ENCODE data around the gene AAK1. TPM values are rescaled to one million over a fixed set of nuclear protein-coding genes. Genes with fewer than 3 reads are reported as not detected.

The AAK1 gene
- total RNA-seq, 2 donors from 2014 or later, result 187 to 243 TPM

DNA sequence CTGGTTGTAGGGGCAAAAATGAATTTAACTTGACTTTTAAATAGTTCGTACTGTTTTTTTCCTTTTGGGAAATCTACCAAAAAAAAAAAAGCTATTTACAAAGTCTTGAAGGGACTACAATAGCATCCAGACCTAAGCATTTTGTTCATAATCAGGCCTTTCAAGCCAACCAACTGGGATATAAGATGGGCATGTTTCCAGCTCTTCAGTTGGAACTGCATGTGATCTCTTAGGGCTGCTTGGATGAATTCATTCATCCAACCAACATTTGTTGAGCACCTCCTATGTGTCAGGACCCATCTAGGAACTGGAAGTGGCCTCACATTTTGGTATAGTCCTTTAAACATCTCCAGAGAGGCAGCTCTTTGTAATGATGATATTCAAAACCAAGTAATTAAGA is 98.6 kb downstream of the AAK1 start:
- DNase-seq, result no peak
- no peaks in the 10 kb centered on the region for H3K27me3 Mint-ChIP-seq
- peak overlapping the region; percentile 4 for H3K27ac Mint-ChIP-seq
- peaks cover 8% of the 10 kb centered on the region for H3K36me3 Mint-ChIP-seq (ENCODE audit: low read depth)
- peaks cover 32% of the 10 kb centered on the region for H3K4me1 Mint-ChIP-seq
- no peak for ATAC-seq
- H3K4me3 Mint-ChIP-seq, result no peak overlapping the region
- no peaks in the 10 kb centered on the region for H3K9me3 ChIP-seq (ENCODE audit: control insufficient read depth, low read length, poor library complexity, severe bottlenecking)

DNA sequence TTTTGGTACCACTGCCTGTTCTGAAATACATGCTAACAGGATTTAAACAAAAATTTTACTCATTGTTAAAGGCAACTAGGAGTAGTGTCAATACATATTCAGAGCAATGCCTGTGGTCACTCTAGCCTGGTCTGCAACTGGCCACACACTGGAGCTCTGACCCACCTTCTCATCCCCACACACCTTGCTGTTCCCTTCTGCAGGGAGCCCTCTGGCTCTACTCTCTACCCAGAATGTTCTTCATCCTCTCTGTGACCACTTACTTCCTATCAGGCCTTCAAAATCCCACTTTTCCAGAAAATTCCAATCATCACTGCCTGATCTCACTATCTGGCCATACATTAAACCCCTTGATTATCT is 104.0 kb downstream of the AAK1 start:
- ATAC-seq (no peak), DNase-seq (no peak)
- H3K9me3 ChIP-seq (ENCODE audit: control insufficient read depth, low read length, poor library complexity, severe bottlenecking), result no peaks in the 10 kb centered on the region
- H3K27ac Mint-ChIP-seq, result peak overlapping the region; percentile 82
- H3K36me3 Mint-ChIP-seq (ENCODE audit: low read depth), result peaks cover 26% of the 10 kb centered on the region
- H3K4me1 Mint-ChIP-seq, result peaks cover 32% of the 10 kb centered on the region
- H3K27me3 Mint-ChIP-seq, result no peaks in the 10 kb centered on the region
- peak overlapping the region; percentile 28 for H3K4me3 Mint-ChIP-seq

DNA sequence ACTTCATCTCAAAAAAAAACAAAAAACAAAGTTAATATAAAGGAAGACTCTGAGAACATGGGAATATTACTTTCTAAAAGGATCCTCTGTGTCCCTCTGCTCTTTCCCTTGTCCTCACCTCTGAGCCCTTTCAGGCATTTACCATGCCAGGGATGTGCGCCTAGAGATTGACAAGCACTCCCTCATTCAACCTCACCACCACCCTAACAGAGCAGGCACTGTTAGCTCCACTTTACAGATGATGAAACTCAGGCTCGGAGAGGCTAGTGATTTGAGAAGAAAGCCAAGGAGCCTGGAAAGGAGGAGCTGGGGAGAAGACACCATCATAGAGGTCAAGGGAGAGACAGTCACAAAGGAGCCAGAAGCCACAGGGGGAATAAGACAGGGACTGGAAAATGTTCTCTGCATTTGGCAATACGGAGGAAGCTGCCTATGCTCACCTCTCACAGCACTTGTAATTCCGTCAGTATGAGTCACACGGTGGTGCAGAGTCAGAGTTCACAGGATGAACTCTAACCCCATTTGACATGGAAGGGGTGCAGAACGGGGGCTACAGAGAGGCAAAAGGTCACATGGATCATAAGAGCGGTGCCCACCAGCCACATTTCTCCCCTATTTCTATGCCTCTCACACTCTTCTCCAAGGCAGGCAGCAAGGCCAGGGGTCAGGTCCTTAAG is 104.5 kb downstream of the AAK1 start:
- peak overlapping the region; percentile 31 for H3K4me3 Mint-ChIP-seq
- H3K9me3 ChIP-seq (ENCODE audit: control insufficient read depth, low read length, poor library complexity, severe bottlenecking), result no peaks in the 10 kb centered on the region
- ATAC-seq, result no peak
- H3K4me1 Mint-ChIP-seq, result peaks cover 27% of the 10 kb centered on the region
- H3K36me3 Mint-ChIP-seq (ENCODE audit: low read depth), result peaks cover 28% of the 10 kb centered on the region
- DNase-seq, result no peak
- H3K27ac Mint-ChIP-seq, result peak overlapping the region; percentile 82
- H3K27me3 Mint-ChIP-seq, result no peaks in the 10 kb centered on the region

DNA sequence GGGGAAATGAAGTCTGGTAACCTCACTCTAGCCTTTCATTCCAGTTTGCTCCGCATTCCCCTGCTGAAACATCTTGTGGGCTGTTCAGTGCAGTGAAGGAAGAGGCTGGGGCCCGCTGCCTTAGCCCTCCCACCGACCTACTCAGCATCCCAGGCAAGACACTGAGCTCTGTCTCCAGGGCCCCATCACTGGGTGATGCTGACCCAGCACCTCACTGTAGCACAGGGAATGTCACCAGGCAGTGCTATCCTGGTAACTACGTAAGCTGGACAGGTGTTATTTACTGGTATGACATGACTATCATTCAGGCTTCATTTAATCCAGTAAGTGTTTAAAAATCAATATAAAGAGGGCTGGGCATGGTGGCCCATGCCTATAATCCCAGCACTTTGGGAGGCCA is 105.3 kb downstream of the AAK1 start:
- H3K4me1 Mint-ChIP-seq, result peaks cover 25% of the 10 kb centered on the region
- ATAC-seq (no peak), DNase-seq (no peak)
- H3K27me3 Mint-ChIP-seq, result no peaks in the 10 kb centered on the region
- H3K9me3 ChIP-seq (ENCODE audit: control insufficient read depth, low read length, poor library complexity, severe bottlenecking), result no peaks in the 10 kb centered on the region
- H3K27ac Mint-ChIP-seq, result peak overlapping the region; percentile 53
- no peak overlapping the region for H3K4me3 Mint-ChIP-seq
- peaks cover 30% of the 10 kb centered on the region for H3K36me3 Mint-ChIP-seq (ENCODE audit: low read depth)

DNA sequence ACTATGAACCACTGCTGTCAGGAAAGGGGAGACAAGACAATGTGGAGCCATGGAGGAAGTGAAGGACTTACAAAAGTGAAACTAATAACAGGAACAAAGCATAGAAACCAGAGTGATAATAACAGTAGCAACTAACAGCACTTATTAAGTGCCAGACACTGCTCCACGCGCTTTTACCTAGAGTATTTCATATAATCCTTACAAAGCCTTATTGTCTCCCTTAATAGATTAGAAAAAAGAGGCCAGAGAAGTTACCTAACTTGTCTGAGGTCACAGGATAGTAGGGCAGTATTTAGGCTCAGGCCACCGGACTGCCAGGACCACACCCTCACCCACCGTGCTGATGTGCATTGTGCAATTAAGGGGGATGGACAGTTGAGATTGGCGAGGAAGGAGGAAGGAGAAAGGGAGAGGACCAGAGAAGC is 107.7 kb downstream of the AAK1 start:
- Mint-ChIP-seq H3K36me3 (ENCODE audit: low read depth) (peaks cover 33% of the 10 kb centered on the region), H3K27ac (peak overlapping the region; percentile 44), H3K27me3 (no peaks in the 10 kb centered on the region), H3K4me3 (no peak overlapping the region), H3K4me1 (peaks cover 34% of the 10 kb centered on the region)
- H3K9me3 ChIP-seq (ENCODE audit: control insufficient read depth, low read length, poor library complexity, severe bottlenecking), result no peaks in the 10 kb centered on the region
- no peak for DNase-seq
- no peak for ATAC-seq

DNA sequence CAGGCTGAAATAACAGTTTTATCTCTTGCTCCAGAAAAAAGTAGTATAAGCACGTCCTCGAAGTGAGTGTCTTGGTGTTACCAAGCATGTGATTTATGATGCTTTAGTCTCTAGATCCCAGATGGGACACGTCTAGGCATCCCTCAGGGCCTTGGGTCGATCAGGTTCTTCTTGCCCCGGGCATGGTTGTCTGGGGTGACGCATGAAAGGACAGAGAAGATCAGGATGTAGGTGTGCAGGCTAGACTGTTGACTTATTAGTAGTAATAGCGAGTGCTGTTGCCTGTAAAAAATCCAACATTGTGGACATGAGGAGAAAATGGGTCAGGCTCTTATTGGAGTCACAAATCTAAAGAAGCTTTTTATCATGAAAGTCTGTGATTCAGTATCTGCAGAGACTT is 112.4 kb downstream of the AAK1 start:
- Mint-ChIP-seq H3K36me3 (ENCODE audit: low read depth) (peaks cover 34% of the 10 kb centered on the region), H3K27me3 (no peaks in the 10 kb centered on the region), H3K4me3 (no peak overlapping the region), H3K27ac (no peak overlapping the region), H3K4me1 (peaks cover 22% of the 10 kb centered on the region)
- ATAC-seq (no peak), DNase-seq (no peak)
- no peaks in the 10 kb centered on the region for H3K9me3 ChIP-seq (ENCODE audit: control insufficient read depth, low read length, poor library complexity, severe bottlenecking)

DNA sequence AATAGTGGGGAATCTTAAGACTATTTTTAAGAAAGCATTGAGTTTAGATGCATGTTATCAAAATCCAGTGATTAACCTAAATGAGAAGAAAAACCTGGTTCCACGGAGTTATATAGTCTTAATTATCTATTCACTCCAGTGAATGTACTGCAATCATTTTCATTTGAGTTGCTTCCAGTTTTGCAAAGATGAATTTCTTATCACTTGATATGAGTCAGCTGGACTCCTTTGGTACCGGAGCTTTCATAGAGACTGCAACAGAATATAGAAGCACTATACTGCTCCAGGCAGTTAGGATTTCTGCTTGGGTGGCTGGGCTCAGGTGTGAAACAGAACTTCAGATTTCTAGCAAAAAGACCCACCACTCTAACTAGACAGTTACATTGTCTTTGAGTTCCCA is 114.1 kb downstream of the AAK1 start:
- H3K36me3 Mint-ChIP-seq (ENCODE audit: low read depth), result peaks cover 21% of the 10 kb centered on the region
- no peak overlapping the region for H3K27ac Mint-ChIP-seq
- ATAC-seq (no peak), DNase-seq (no peak)
- no peaks in the 10 kb centered on the region for H3K9me3 ChIP-seq (ENCODE audit: control insufficient read depth, low read length, poor library complexity, severe bottlenecking)
- H3K4me3 Mint-ChIP-seq, result no peak overlapping the region
- peaks cover 9% of the 10 kb centered on the region for H3K4me1 Mint-ChIP-seq
- H3K27me3 Mint-ChIP-seq, result no peaks in the 10 kb centered on the region

DNA sequence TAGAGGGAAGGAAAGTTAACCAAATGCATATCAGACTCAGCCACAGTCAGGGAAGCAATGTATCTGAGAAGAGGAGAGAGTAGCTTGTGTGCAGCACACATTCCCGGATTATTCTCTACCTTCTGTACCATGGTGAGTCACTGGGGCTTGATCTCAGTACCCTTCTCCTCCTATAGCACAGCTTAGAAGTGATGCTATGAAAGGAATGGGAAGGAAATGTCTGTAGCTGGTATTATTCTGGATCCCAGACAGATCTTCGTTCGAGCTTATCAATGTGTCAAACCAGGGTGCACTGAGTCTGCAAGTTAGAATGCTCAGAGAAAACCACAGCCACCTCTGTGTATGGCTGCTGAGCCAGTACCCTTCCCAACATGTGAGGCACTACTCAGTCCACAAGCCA is 118.3 kb downstream of the AAK1 start:
- ATAC-seq (no peak), DNase-seq (no peak)
- Mint-ChIP-seq H3K27me3 (no peaks in the 10 kb centered on the region), H3K4me1 (no peaks in the 10 kb centered on the region), H3K27ac (no peak overlapping the region), H3K4me3 (no peak overlapping the region), H3K36me3 (ENCODE audit: low read depth) (peaks cover 13% of the 10 kb centered on the region)
- no peaks in the 10 kb centered on the region for H3K9me3 ChIP-seq (ENCODE audit: control insufficient read depth, low read length, poor library complexity, severe bottlenecking)

DNA sequence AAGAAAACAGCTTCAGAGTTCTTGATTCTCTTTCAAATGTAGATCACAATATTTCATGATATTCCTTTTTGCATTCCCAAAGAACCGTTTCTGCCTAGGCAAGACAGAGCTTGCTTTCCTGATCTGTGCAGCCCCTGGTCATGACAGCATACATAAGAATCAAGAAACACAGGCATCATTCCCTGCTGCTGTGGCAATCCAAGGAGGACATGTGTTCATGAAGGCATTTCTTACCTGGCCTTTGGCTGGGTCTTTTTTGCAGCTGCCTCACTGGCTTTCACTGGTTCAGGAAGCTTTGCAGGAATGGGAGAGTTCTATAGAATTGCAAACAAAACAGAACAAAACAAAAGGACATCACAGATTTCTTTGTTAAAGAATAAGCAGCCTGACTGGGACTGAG is 118.7 kb downstream of the AAK1 start:
- H3K27ac Mint-ChIP-seq, result peak overlapping the region; percentile 45
- H3K4me1 Mint-ChIP-seq, result no peaks in the 10 kb centered on the region
- ATAC-seq (no peak), DNase-seq (no peak)
- H3K4me3 Mint-ChIP-seq, result no peak overlapping the region
- H3K36me3 Mint-ChIP-seq (ENCODE audit: low read depth), result peaks cover 13% of the 10 kb centered on the region
- no peaks in the 10 kb centered on the region for H3K9me3 ChIP-seq (ENCODE audit: control insufficient read depth, low read length, poor library complexity, severe bottlenecking)
- no peaks in the 10 kb centered on the region for H3K27me3 Mint-ChIP-seq

DNA sequence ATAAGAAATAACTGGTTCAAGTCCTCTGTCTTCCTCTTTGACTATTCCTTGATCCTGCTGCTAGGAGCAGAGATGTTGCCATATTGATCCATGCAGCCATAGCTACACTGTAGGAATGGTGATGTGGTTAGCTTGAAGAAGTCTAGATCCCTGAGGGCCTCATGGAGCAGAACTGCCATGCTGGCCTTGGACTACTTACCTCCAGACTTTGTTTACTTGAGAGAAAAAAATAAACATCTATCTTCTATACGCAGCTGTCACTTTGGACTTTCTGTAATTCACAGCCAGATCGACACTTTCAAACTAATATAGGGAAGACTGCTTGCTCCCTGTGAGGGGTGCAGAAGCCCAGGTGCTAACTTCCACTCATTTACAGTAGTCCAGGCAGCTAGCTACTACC is 121.8 kb downstream of the AAK1 start:
- H3K9me3 ChIP-seq (ENCODE audit: control insufficient read depth, low read length, poor library complexity, severe bottlenecking), result no peaks in the 10 kb centered on the region
- Mint-ChIP-seq H3K27ac (no peak overlapping the region), H3K4me3 (no peak overlapping the region), H3K4me1 (peaks cover 2% of the 10 kb centered on the region), H3K36me3 (ENCODE audit: low read depth) (peaks cover 5% of the 10 kb centered on the region), H3K27me3 (no peaks in the 10 kb centered on the region)
- DNase-seq (no peak), ATAC-seq (no peak)

DNA sequence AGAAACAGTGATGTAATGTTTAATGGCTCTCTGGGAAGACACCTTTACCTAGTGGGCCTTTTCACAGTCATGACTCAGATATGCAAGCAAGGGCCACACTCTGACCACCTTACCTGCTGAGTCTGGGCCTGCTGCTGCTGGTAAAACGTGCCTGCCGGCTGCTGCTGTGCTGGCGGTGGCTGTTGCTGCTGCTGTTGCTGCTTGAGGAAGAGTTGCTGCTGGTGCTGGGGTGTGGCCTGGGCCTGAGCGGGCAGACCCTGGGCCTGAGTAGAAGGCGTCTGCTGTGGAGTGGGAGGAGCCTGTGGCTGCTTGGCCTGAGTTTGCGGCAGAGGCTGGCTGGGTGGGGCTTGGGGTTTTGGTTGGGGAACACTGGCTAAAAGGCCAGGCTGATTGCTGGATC is 124.7 kb downstream of the AAK1 start:
- H3K36me3 Mint-ChIP-seq (ENCODE audit: low read depth), result peaks cover 1% of the 10 kb centered on the region
- no peak for ATAC-seq

DNA sequence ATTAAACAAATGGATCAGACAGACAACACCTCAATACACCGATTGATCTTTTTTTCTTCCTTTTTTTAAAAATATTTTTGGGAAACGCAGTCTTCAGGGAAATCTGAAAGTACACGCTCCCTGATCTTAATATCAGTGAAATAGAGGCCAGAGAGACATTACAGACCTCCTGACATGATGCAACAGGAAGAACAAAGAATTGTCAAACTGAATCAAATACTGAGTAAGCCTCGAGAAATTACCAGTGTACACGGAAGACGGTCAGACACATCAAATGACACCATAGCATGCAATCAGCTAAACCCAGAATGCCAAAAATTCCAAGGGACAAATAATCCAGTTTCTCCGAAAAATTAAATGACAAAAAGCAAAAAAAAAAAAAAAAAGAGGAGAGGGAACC is 126.1 kb downstream of the AAK1 start:
- Mint-ChIP-seq H3K27ac (no peak overlapping the region), H3K27me3 (no peaks in the 10 kb centered on the region), H3K4me1 (peaks cover 2% of the 10 kb centered on the region), H3K4me3 (no peak overlapping the region), H3K36me3 (ENCODE audit: low read depth) (peaks cover 2% of the 10 kb centered on the region)
- no peaks in the 10 kb centered on the region for H3K9me3 ChIP-seq (ENCODE audit: control insufficient read depth, low read length, poor library complexity, severe bottlenecking)
- ATAC-seq, result no peak
- DNase-seq, result no peak

More for the DNA sequence above, 124.7 kb downstream of the AAK1 start:
- Mint-ChIP-seq H3K4me3 (no peak overlapping the region), H3K27ac (no peak overlapping the region), H3K4me1 (peaks cover 2% of the 10 kb centered on the region), H3K27me3 (no peaks in the 10 kb centered on the region)
- DNase-seq, result no peak
- no peaks in the 10 kb centered on the region for H3K9me3 ChIP-seq (ENCODE audit: control insufficient read depth, low read length, poor library complexity, severe bottlenecking)

DNA sequence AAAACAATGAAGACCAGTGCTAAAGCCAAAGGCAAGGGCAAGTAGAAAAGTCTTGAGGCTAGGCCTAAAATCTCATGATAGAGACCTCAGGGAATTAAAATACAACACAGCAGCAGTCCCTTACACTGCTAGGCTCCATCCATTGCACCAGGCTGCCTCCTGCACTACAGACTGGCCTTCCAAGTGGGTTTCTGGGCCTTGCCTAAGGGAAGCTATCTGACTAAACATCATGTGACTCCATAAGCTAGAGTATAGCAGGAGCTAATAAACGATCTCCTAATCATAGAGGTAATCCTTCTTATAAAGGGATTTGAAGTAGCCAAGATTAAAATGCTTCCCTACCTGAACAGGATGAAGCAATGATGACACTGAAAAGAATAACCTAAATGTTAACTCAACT is 128.7 kb downstream of the AAK1 start:
- no peaks in the 10 kb centered on the region for H3K27me3 Mint-ChIP-seq
- H3K27ac Mint-ChIP-seq, result peak overlapping the region; percentile 78
- H3K36me3 Mint-ChIP-seq (ENCODE audit: low read depth), result peaks cover 10% of the 10 kb centered on the region
- no peak for ATAC-seq
- DNase-seq, result no peak
- H3K4me1 Mint-ChIP-seq, result peaks cover 2% of the 10 kb centered on the region
- no peak overlapping the region for H3K4me3 Mint-ChIP-seq
- H3K9me3 ChIP-seq (ENCODE audit: control insufficient read depth, low read length, poor library complexity, severe bottlenecking), result no peaks in the 10 kb centered on the region

DNA sequence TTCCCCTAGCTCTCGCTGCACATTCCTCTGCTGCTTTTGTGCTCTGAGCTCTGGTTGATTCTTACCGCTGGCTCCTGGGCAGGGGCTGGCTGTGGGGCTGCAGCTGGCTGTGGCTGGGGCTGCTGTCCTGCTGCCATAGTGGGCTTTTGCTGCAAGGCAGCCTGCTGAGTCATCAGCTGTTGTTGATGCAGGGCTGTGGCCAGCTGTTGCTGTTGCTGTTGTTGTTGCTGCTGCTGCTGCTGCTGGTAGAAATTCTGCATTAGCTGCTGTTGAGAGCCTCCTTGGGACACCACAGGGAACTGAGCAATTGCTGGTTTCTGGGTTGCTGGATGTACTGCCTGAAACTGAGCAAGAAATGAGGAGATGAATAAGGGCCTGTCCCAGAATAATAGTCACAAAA is 129.1 kb downstream of the AAK1 start:
- Mint-ChIP-seq H3K27ac (peak overlapping the region; percentile 78), H3K4me1 (peaks cover 2% of the 10 kb centered on the region), H3K4me3 (no peak overlapping the region), H3K36me3 (ENCODE audit: low read depth) (peaks cover 10% of the 10 kb centered on the region), H3K27me3 (no peaks in the 10 kb centered on the region)
- H3K9me3 ChIP-seq (ENCODE audit: control insufficient read depth, low read length, poor library complexity, severe bottlenecking), result no peaks in the 10 kb centered on the region
- no peak for ATAC-seq
- no peak for DNase-seq

Measured in T-helper 17 cell (primary cell).